K562 (cell line): ENCODE results near the gene DACT3. TPM values are rescaled to one million over a fixed set of nuclear protein-coding genes. Genes with fewer than 3 reads are reported as not detected.

Experiments
- ATAC-seq: fragments of 200-7000 bp; cut with Tn5 transposase; 3 replicates; pipeline ENCODE4 v1.9.1; 2020; ENCODE audit warnings: moderate library complexity
- BruUV-seq: library from RNA; stranded (reverse); fragments of 400-500 nt; replicated peaks from 2 replicates; lab custom pipeline; 2021; lab: Mats Ljungman, UMichigan
- CTCF ChIA-PET: fragments of 300-600 bp; formaldehyde crosslinking; extraction: SDS; loops from one replicate; lab custom pipeline; 2021; ENCODE audit warnings: low intra/inter-chr PET ratio; lab: Yijun Ruan, JAX
- POLR2A ChIA-PET: fragments of 300-600, 350-650 bp; sonication (Branson Sonifier 250); formaldehyde crosslinking; extraction: SDS; loops from one replicate; lab custom pipeline; 2021; ENCODE audit warnings: antibody characterized with exemption, inconsistent platforms; lab: Yijun Ruan, JAX
- DNase-seq, 4 experiments: peaks; one replicate each; pipeline versions ENCODE4 v3.0.0 to v3.0.0-alpha.2; 2011 to 2018; ENCODE audit warnings: low spot score in 3 of 4, mixed read lengths in 3 of 4; ENCODE audit errors: extremely low read depth in 1 of 4
- FAIRE-seq: peaks from 2 replicates; lab custom pipeline; 2011; peaks lifted over from hg19 to GRCh38; lab: Jason Lieb, UNC
- H2AFZ ChIP-seq: 2 replicates; pipeline ENCODE4 v1.6.0; 2011; ENCODE audit warnings: low read depth, low read length, control low read depth, inconsistent platforms
- H3K27ac ChIP-seq: fragments of 200-600 bp; 3 replicates; pipeline ENCODE4 v1.8.0; 2011; ENCODE audit warnings: low read depth, mild to moderate bottlenecking, control low read depth, inconsistent platforms, low read length, moderate library complexity, mixed read lengths; ENCODE audit errors: extremely low read depth
- H3K27me3 ChIP-seq, 2 experiments: fragments of 300-600 bp in 1 of 2; 2 replicates in 1 of 2; 3 replicates in 1 of 2; pipeline versions ENCODE4 v1.6.0 to v1.8.0; 2011; ENCODE audit warnings: inconsistent platforms in 2 of 2, low read length in 2 of 2, mild to moderate bottlenecking in 1 of 2, mixed read lengths in 1 of 2, moderate library complexity in 1 of 2; ENCODE audit not compliant: control insufficient read depth in 2 of 2, insufficient read depth in 2 of 2
- H3K36me3 ChIP-seq: fragments of 300-600 bp; 3 replicates; pipeline ENCODE4 v1.8.0; 2011; ENCODE audit warnings: mild to moderate bottlenecking, low read length, inconsistent platforms; ENCODE audit not compliant: control insufficient read depth, insufficient read depth
- H3K4me1 ChIP-seq, 2 experiments: fragments of 200-600 bp in 1 of 2; replicated peaks in 1 of 2; 2 replicates in 1 of 2; 3 replicates in 1 of 2; pipeline versions ENCODE4 v1.5.1 to v1.8.0; 2011; ENCODE audit warnings: inconsistent platforms in 2 of 2, low read length in 2 of 2, mild to moderate bottlenecking in 1 of 2, mixed read lengths in 1 of 2, moderate library complexity in 1 of 2; ENCODE audit not compliant: control insufficient read depth in 2 of 2, insufficient read depth in 2 of 2
- H3K4me2 ChIP-seq: 2 replicates; pipeline ENCODE4 v1.6.1; 2011; ENCODE audit warnings: low read length, control low read depth, inconsistent platforms, mixed read lengths; ENCODE audit not compliant: insufficient read depth
- H3K4me3 ChIP-seq: fragments of 200-600 bp; sonication (generic), shearing (Covaris generic); 2 replicates; pipeline ENCODE4 v1.5.1; 2016; ENCODE audit warnings: control low read depth, inconsistent platforms
- H3K79me2 ChIP-seq: fragments of 200-600 bp; 3 replicates; pipeline ENCODE4 v1.8.0; 2011; ENCODE audit warnings: low read length, inconsistent platforms; ENCODE audit not compliant: control insufficient read depth, insufficient read depth
- H3K9ac ChIP-seq, 2 experiments: 2 replicates each; pipeline versions ENCODE4 v1.6.0 to v1.6.1; 2011; ENCODE audit warnings: low read depth in 2 of 2, low read length in 2 of 2, control low read depth in 1 of 2, inconsistent platforms in 1 of 2, mild to moderate bottlenecking in 1 of 2, mixed read lengths in 1 of 2; ENCODE audit not compliant: insufficient read depth in 1 of 2
- H3K9me1 ChIP-seq: one replicate; pipeline ENCODE4 v1.6.0; 2011; ENCODE audit warnings: inconsistent platforms, mild to moderate bottlenecking, low read length, moderate library complexity; ENCODE audit not compliant: control insufficient read depth, insufficient read depth
- H3K9me3 ChIP-seq: replicated peaks from 2 replicates; pipeline ENCODE4 v1.5.1; 2011; ENCODE audit warnings: low read depth, low read length, inconsistent platforms; ENCODE audit not compliant: control insufficient read depth, insufficient read depth
- H4K20me1 ChIP-seq: replicated peaks from 2 replicates; pipeline ENCODE4 v1.6.1; 2011; ENCODE audit warnings: low read length, inconsistent platforms, mixed read lengths; ENCODE audit not compliant: control insufficient read depth, insufficient read depth
- CBX3 ChIP-seq, 2 experiments: IDR thresholded peaks; 1 replicate in 1 of 2; 2 replicates in 1 of 2; pipeline ENCODE4 v1.6.1; 2012; ENCODE audit warnings: inconsistent platforms in 2 of 2, low read length in 2 of 2, borderline replicate concordance in 1 of 2, control low read depth in 1 of 2
- CXXC5 ChIP-seq: fragments of 250-450 bp; sonication (Bioruptor Pico); IDR thresholded peaks from 2 replicates; pipeline ENCODE4 v1.8.0; 2022; ENCODE audit warnings: inconsistent platforms, mild to moderate bottlenecking, moderate library complexity
- FOXM1 ChIP-seq, 2 experiments: fragments of 450-650 bp in 1 of 2; sonication (generic) in 1 of 2; formaldehyde crosslinking in 1 of 2; IDR thresholded peaks; 2 replicates each; pipeline versions ENCODE4 v1.6.1 to v1.9.0; 2017 to 2022; ENCODE audit warnings: low read depth in 2 of 2, mild to moderate bottlenecking in 2 of 2, missing genetic modification reagents in 1 of 2, moderate library complexity in 1 of 2
- IFI16 ChIP-seq: fragments of 250-450 bp; sonication (Bioruptor Pico); IDR thresholded peaks from 2 replicates; pipeline ENCODE4 v2.1.2; 2022; ENCODE audit warnings: mild to moderate bottlenecking, inconsistent platforms
- MAZ ChIP-seq, 2 experiments: fragments of 450-650 bp in 1 of 2; sonication (generic) in 1 of 2; formaldehyde crosslinking; IDR thresholded peaks in 1 of 2; conservative IDR thresholded peaks in 1 of 2; 2 replicates each; pipeline versions ENCODE4 v1.4.0 to v1.5.0; 2020; ENCODE audit warnings: mild to moderate bottlenecking in 1 of 2, missing genetic modification reagents in 1 of 2
- MEF2A ChIP-seq: IDR thresholded peaks from 2 replicates; pipeline ENCODE4 v1.6.1; 2011; ENCODE audit warnings: low read depth, mild to moderate bottlenecking, low read length, moderate library complexity; ENCODE audit not compliant: control insufficient read depth
- POLR3A ChIP-seq: IDR thresholded peaks from 2 replicates; pipeline ENCODE4 v1.6.1; 2011; ENCODE audit warnings: borderline replicate concordance, mild to moderate bottlenecking, moderate library complexity; ENCODE audit not compliant: insufficient read length, insufficient read depth; ENCODE audit errors: extremely low read depth
- POLR3G ChIP-seq: IDR thresholded peaks from 2 replicates; pipeline ENCODE4 v1.6.1; 2011; ENCODE audit not compliant: insufficient read length, insufficient replicate concordance; ENCODE audit errors: extremely low read depth
- SIN3A ChIP-seq, 2 experiments: fragments of 150-350 bp in 1 of 2; IDR thresholded peaks; 2 replicates each; pipeline ENCODE4 v1.6.1; 2011 to 2016; ENCODE audit warnings: borderline replicate concordance in 2 of 2, low read depth in 2 of 2, low read length in 2 of 2, mild to moderate bottlenecking in 2 of 2, moderate library complexity in 2 of 2; ENCODE audit not compliant: control insufficient read depth in 1 of 2
- SP1 ChIP-seq: sonication (generic); formaldehyde crosslinking; IDR thresholded peaks from 2 replicates; pipeline ENCODE4 v1.8.1; 2022; ENCODE audit warnings: mild to moderate bottlenecking, missing genetic modification reagents
- TRIM24 ChIP-seq, 2 experiments: fragments of 450-650 bp; IDR thresholded peaks; 2 replicates each; pipeline ENCODE4 v1.6.1; 2016
- ZBTB7A ChIP-seq: IDR thresholded peaks from 2 replicates; pipeline ENCODE4 v1.6.1; 2011; ENCODE audit warnings: low read depth, mild to moderate bottlenecking, low read length, moderate library complexity, borderline replicate concordance; ENCODE audit not compliant: control insufficient read depth
- ZNF146 ChIP-seq: IDR thresholded peaks from one replicate; pipeline ENCODE4 v1.6.1; 2018; ENCODE audit warnings: missing compliant biosample characterization; ENCODE audit not compliant: unreplicated experiment
- WGBS: fragments of 100-300 bp; shearing (Covaris generic); methylation state at CpG from one replicate; pipeline ENCODE4 v1.1.6; 2016; ENCODE audit warnings: low coverage, mixed read lengths; ENCODE audit not compliant: insufficient coverage; ENCODE audit errors: missing lambda C conversion rate; 5-methylcytosine and 5-hydroxymethylcytosine counted together
- in situ Hi-C: fragments of 300-500 bp; cut with MboI; formaldehyde crosslinking; loops from 4 replicates; pipeline ENCODE4 v1.15.0; 2018; ENCODE audit warnings: inconsistent platforms, mixed read lengths
- intact Hi-C: fragments of 100-400 bp; cut with micrococcal nuclease; formaldehyde crosslinking; loops from 2 replicates; pipeline ENCODE4 v1.14.2; 2022
- polyA plus RNA-seq, 8 experiments: library from polyadenylated mRNA; depleted of rRNA in 4 of 8; stranded (reverse) in 5 of 8; unstranded in 3 of 8; fragments of >200 nt; fragmentation: Nextera tagmentation in 2 of 8; fragmentation: Illumina TruSeq in 1 of 8; extraction: Ambion mirVana in 2 of 8; extraction: Trizol in 1 of 8; gene quantifications; 2 replicates each; pipeline versions ENCODE4 v1.2.1 to v1.2.3, GENCODE V29; 2011 to 2014; ENCODE audit warnings: inconsistent platforms in 1 of 8, missing spikeins in 1 of 8
- total RNA-seq, 7 experiments: library from RNA; depleted of rRNA in 6 of 7; stranded (reverse); fragments of >200 nt in 6 of 7; fragmentation: Illumina TruSeq in 2 of 7; extraction: Trizol in 2 of 7; gene quantifications; 2 replicates each; pipeline versions ENCODE4 v1.2.1 to v1.2.3, GENCODE V29; 2011 to 2021; ENCODE audit warnings: low replicate concordance in 1 of 7

DACT3 gene
- total and polyA plus RNA-seq, 9 of the 15 experiments (the other 6 are each of a cell fraction or from before 2014, with no cell fraction given): 0.67 to 6.5 (median 3.5) TPM

DNA sequence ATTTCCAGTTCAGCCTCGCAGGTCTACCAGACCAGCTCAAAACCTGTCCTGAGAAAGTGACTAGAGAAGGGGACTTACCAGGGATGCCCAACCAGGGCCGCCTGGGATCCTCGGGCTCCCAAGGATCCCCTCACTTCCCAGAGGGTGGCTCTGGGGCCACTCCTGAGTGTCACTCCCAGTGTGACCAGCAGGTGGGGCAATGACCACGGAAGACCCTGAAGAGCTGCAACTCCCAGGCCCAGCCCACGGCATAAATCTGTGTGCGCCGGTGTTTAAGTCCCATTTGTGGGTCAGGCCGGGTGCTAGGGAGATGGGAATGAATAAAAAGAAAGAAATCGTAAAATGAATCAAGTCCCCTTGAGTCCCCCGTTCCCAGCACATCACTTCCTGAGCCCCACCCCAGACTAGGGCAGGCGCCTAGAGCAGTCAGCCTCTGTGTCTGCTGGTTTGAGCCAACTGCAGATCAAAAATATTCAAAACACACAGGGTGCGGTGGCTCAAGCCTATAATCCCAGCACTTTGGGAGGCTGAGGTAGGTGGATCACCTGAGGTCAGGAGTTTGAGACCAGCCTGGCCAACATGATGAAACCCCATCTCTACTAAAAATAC is 46.8 kb downstream of the DACT3 start (continued):
- TF ChIP-seq SP1 (0 out of 2 replicates have a peak, but pooled peaks have one; percentile 32), ZNF146 (CRISPR knock-in tag) (no peak), ZBTB7A (peak; percentile 36; the same call in 1 of the 2 replicates), FOXM1 (IDR thresholded peaks at IDR 0.05; ENCODE audit: low read depth) (no peak), FOXM1 (CRISPR knock-in tag; IDR thresholded peaks at IDR 0.05; ENCODE audit: low read depth) (no peak), MAZ (CRISPR knock-in tag; conservative IDR thresholded peaks at IDR 0.05 in 1 of 2, IDR thresholded peaks at IDR 0.05 in 1 of 2) (0 out of 4 replicates have a peak, but pooled peaks have one; percentile 34 to 37)

DNA sequence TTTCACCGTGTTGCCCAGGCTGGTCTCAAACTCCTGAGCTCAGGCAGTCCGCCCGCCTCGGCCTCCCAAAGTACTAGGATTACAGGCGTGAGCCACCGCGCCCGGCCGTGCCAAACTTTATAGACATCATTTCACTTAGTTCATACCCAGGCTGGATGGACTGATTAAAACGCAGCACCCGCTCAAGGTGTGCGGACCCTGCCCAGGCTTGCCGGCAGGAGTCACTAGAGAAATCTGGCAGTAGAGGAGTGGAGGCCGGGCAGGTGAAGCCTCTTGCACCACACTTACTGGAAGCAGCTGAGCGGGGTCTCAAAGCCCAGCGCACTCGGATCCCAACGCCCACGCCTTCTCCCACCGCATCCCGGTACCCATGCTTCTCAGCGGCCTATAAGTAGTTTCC is 47.5 kb downstream of the DACT3 start:
- no TSS peak for BruUV-seq
- Histone ChIP-seq H3K9me1 (no peaks in the 10 kb centered on the region), H3K9me3 (no peaks in the 10 kb centered on the region), H3K4me1 (peaks cover 12 to 15% of the 10 kb centered on the region in 2 experiments), H3K36me3 (peaks cover 21% of the 10 kb centered on the region; the same call in 2 of the 3 replicates), H2AFZ (no peak overlapping the region), H3K4me2 (no peak overlapping the region), H3K27me3 (no peaks in the 10 kb centered on the region), H4K20me1 (0 out of 2 replicates have a peak, but pooled peaks cover 8% of the 10 kb centered on the region), H3K79me2 (no peaks in the 10 kb centered on the region), H3K4me3 (no peak overlapping the region), H3K27ac (no peak overlapping the region), H3K9ac (no peak overlapping the region)
- intact Hi-C loops (loop anchor here (1.0 kb wide), 1 partner anchor 20 kb away; no protein-coding TSS in a partner anchor), in situ Hi-C loops (loop anchor here (5.0 kb wide), 1 partner anchor 49 kb away; the partner anchor contains the start of gene DACT3)
- ATAC-seq (no peak), FAIRE-seq (no peak), DNase-seq (no peak)
- POLR2A ChIA-PET: interaction anchor here (0.7 to 1.0 kb wide), 2 partner anchors 7 to 207 kb away, joined by 3 read pairs; no protein-coding TSS in a partner anchor
- WGBS: 68% methylated on average over 20 of the region's 22 CpGs
- CTCF ChIA-PET: interaction anchor here (1.2 to 1.6 kb wide), 2 partner anchors 48 to 115 kb away, joined by 5 to 26 read pairs; partner anchors contain the start of gene DACT3
- TF ChIP-seq POLR3A (no peak), CXXC5 (no peak), TRIM24 (IDR thresholded peaks at IDR 0.05) (no peak), CBX3 (IDR thresholded peaks at IDR 0.05; ENCODE audit: borderline replicate concordance in 1 of 2, low read length in 2 of 2) (no peak), MEF2A (no peak), POLR3G (no peak), IFI16 (CRISPR knock-in tag) (no peak), SIN3A (IDR thresholded peaks at IDR 0.05; ENCODE audit: borderline replicate concordance in 2 of 2, control insufficient read depth in 1 of 2, low read depth in 2 of 2, low read length in 2 of 2) (no peak)
